SH-SY5Y (cell line): ENCODE data around the gene BATF2.

Experiments used
- GATA2 ChIP-seq: IDR thresholded peaks from 2 replicates; pipeline ENCODE4 v1.6.1; 2011; ENCODE audit warnings: mild to moderate bottlenecking, low read depth, low read length
- GATA3 ChIP-seq: IDR thresholded peaks from 2 replicates; pipeline ENCODE4 v1.6.1; 2011; ENCODE audit warnings: low read depth, mild to moderate bottlenecking, low read length, moderate library complexity

- no peak for TF ChIP-seq GATA2
- no peak for TF ChIP-seq GATA3
Observed at GRCh38 chr11:64976651-64977050, 20.1 kb downstream of the BATF2 start.
